OCI-LY7 (cell line): ENCODE data around the gene MED31. TPM values are rescaled to one million over a fixed set of nuclear protein-coding genes. Genes with fewer than 3 reads are reported as not detected.

Experiments
- BruUV-seq: library from RNA; stranded (reverse); fragments of 400-500 nt; replicated peaks from 2 replicates; lab custom pipeline; 2021; lab: Mats Ljungman, UMichigan
- CTCF ChIA-PET: fragments of 300-600 bp; sonication (Branson Sonifier 250); formaldehyde crosslinking; loops from one replicate; lab custom pipeline; 2022; ENCODE audit warnings: antibody characterized with exemption; ENCODE audit not compliant: unreplicated experiment; lab: Charles Lee
- POLR2A ChIA-PET: fragments of 300-600 bp; sonication (Branson Sonifier 250); formaldehyde crosslinking; loops from one replicate; lab custom pipeline; 2022; ENCODE audit warnings: antibody characterized with exemption; lab: Charles Lee
- DNase-seq: peaks from one replicate; pipeline ENCODE4 v3.0.0-alpha.2; 2015; ENCODE audit warnings: low spot score
- H2AFZ ChIP-seq: fragments of 200-600 bp; sonication (generic), shearing (Covaris generic); 2 replicates; pipeline ENCODE4 v1.6.1; 2014; ENCODE audit warnings: mild to moderate bottlenecking, antibody characterized with exemption, low read length, moderate library complexity
- H3K27ac ChIP-seq: fragments of 200-600 bp; sonication (generic); 2 replicates; pipeline ENCODE4 v1.5.1; 2014; ENCODE audit warnings: mixed run types, low read depth, mild to moderate bottlenecking, moderate library complexity, low read length, inconsistent platforms; ENCODE audit not compliant: poor library complexity, severe bottlenecking
- H3K36me3 ChIP-seq: fragments of 200-600 bp; sonication (generic); 2 replicates; pipeline ENCODE4 v1.6.1; 2014; ENCODE audit warnings: mild to moderate bottlenecking, antibody characterized with exemption, low read length, moderate library complexity, mixed read lengths; ENCODE audit not compliant: insufficient read depth
- H3K4me1 ChIP-seq: fragments of 200-600 bp; sonication (generic); 2 replicates; pipeline ENCODE4 v1.5.1; 2014; ENCODE audit warnings: mild to moderate bottlenecking, low read length; ENCODE audit not compliant: insufficient read depth, poor library complexity, severe bottlenecking
- H3K4me2 ChIP-seq: fragments of 200-600 bp; sonication (generic); 2 replicates; pipeline ENCODE4 v1.6.1; 2014; ENCODE audit warnings: mild to moderate bottlenecking, low read length
- H3K4me3 ChIP-seq: fragments of 200-600 bp; sonication (generic); 2 replicates; pipeline ENCODE4 v1.5.1; 2014; ENCODE audit warnings: mild to moderate bottlenecking, low read depth, low read length; ENCODE audit not compliant: poor library complexity, severe bottlenecking
- H3K79me2 ChIP-seq: fragments of 200-600 bp; sonication (generic); 2 replicates; pipeline ENCODE4 v1.6.1; 2016; ENCODE audit warnings: low read depth, mild to moderate bottlenecking, low read length, moderate library complexity, mixed read lengths; ENCODE audit not compliant: insufficient read depth
- H3K9me2 ChIP-seq: fragments of 200-600 bp; sonication (generic); 2 replicates; pipeline ENCODE4 v1.6.1; 2016; ENCODE audit warnings: mild to moderate bottlenecking, low read length, mixed read lengths; ENCODE audit not compliant: insufficient read depth
- H3K9me3 ChIP-seq: fragments of 200-600 bp; sonication (generic); 2 replicates; pipeline ENCODE4 v1.6.1; 2014; ENCODE audit warnings: mild to moderate bottlenecking, mixed run types, low read length, mixed read lengths
- H4K20me1 ChIP-seq: fragments of 200-600 bp; sonication (generic); 2 replicates; pipeline ENCODE4 v1.6.1; 2014; ENCODE audit warnings: mild to moderate bottlenecking, antibody characterized with exemption, low read length, moderate library complexity, mixed read lengths; ENCODE audit not compliant: insufficient read depth
- CTCF ChIP-seq: fragments of 200-600 bp; sonication (generic); conservative IDR thresholded peaks from 2 replicates; pipeline ENCODE4 v1.5.1; 2014; ENCODE audit warnings: mild to moderate bottlenecking, antibody characterized with exemption, low read length, moderate library complexity, mixed read lengths
- EZH2phosphoT487 ChIP-seq: fragments of 200-600 bp; sonication (generic); IDR thresholded peaks from 2 replicates; pipeline ENCODE4 v1.6.1; 2018; ENCODE audit warnings: low read depth, borderline replicate concordance, mild to moderate bottlenecking, mixed run types, antibody characterized with exemption, low read length, moderate library complexity, mixed read lengths
- intact Hi-C: fragments of 100-400 bp; cut with micrococcal nuclease; formaldehyde crosslinking; loops from one replicate; pipeline ENCODE4 v1.10.0; 2022; ENCODE audit not compliant: unreplicated experiment
- total RNA-seq, 2 experiments: library from RNA; depleted of rRNA in 1 of 2; stranded (reverse); fragments of >200 nt in 1 of 2; shearing (Covaris generic) in 1 of 2; gene quantifications; 2 replicates each; pipeline ENCODE4 v1.2.3, GENCODE V29; 2014 to 2022

Gene MED31
- total RNA-seq, 2 experiments from 2014 or later: 14.6 to 25.2 TPM

GRCh38 chr17:6668727-6669425, 17.5 kb upstream of the MED31 start:
- no peak overlapping the region for H3K4me2 ChIP-seq
- no peaks in the 10 kb centered on the region for H4K20me1 ChIP-seq
- H2AFZ ChIP-seq: no peak overlapping the region
- CTCF ChIA-PET: no interaction called here
- no peak for DNase-seq
- no peaks in the 10 kb centered on the region for H3K9me3 ChIP-seq
- BruUV-seq: no TSS peak
- H3K27ac ChIP-seq: no peak overlapping the region
- intact Hi-C loops: no loop called here
- no peak overlapping the region for H3K4me3 ChIP-seq
- POLR2A ChIA-PET: no interaction called here
- no peaks in the 10 kb centered on the region for H3K9me2 ChIP-seq
- peaks cover 8% of the 10 kb centered on the region; the same call in 1 of the 2 replicates for H3K36me3 ChIP-seq
- H3K4me1 ChIP-seq: no peaks in the 10 kb centered on the region
- H3K79me2 ChIP-seq: no peaks in the 10 kb centered on the region
- TF ChIP-seq CTCF (no peak), EZH2phosphoT487 (no peak)

- H3K4me1 ChIP-seq: no peaks in the 10 kb centered on the region
- no peaks in the 10 kb centered on the region for H3K9me3 ChIP-seq
- CTCF ChIA-PET: no interaction called here
- H4K20me1 ChIP-seq: no peaks in the 10 kb centered on the region
- no TSS peak for BruUV-seq
- H3K79me2 ChIP-seq: no peaks in the 10 kb centered on the region
- H3K4me3 ChIP-seq: no peak overlapping the region
- POLR2A ChIA-PET: no interaction called here
- no peaks in the 10 kb centered on the region for H3K9me2 ChIP-seq
- H2AFZ ChIP-seq: no peak overlapping the region
- DNase-seq: no peak
- H3K36me3 ChIP-seq: peaks cover 13% of the 10 kb centered on the region; the same call in 1 of the 2 replicates
- no peak overlapping the region for H3K4me2 ChIP-seq
- TF ChIP-seq CTCF (no peak), EZH2phosphoT487 (no peak)
- intact Hi-C loops: no loop called here
- no peak overlapping the region for H3K27ac ChIP-seq
Observed at GRCh38 chr17:6668219-6668618, 16.8 kb upstream of the MED31 start.

- no peaks in the 10 kb centered on the region for H4K20me1 ChIP-seq
- no peaks in the 10 kb centered on the region for H3K9me3 ChIP-seq
- TF ChIP-seq EZH2phosphoT487 (no peak), CTCF (no peak)
- peaks cover 4% of the 10 kb centered on the region for H3K4me1 ChIP-seq
- ChIA-PET POLR2A (no interaction called here), CTCF (no interaction called here)
- DNase-seq: no peak
- intact Hi-C loops: loop anchor here (2.0 kb wide), 1 partner anchor 175 kb away; no protein-coding TSS in a partner anchor
- no peaks in the 10 kb centered on the region for H3K9me2 ChIP-seq
- H3K79me2 ChIP-seq: no peaks in the 10 kb centered on the region
- no peak overlapping the region for H3K27ac ChIP-seq
- no TSS peak for BruUV-seq
- H3K36me3 ChIP-seq: peaks cover 13% of the 10 kb centered on the region; the same call in 1 of the 2 replicates
- no peak overlapping the region for H3K4me3 ChIP-seq
- H3K4me2 ChIP-seq: no peak overlapping the region
- H2AFZ ChIP-seq: no peak overlapping the region
Observed at GRCh38 chr17:6667516-6667915, 16.1 kb upstream of the MED31 start.
